GM19455 (cell line): ENCODE results near the gene RACGAP1.

Source experiments
- ATAC-seq: cut with Tn5 transposase; IDR thresholded peaks from one replicate; pipeline ENCODE4 v1.9.1; 2021; ENCODE audit not compliant: unreplicated experiment

RACGAP1 gene

GRCh38 chr12:49944046-49944445 is 81.2 kb downstream of the RACGAP1 start:
- ATAC-seq: no peak

- no peak for ATAC-seq
These were observed 81.7 kb downstream of the RACGAP1 start for GRCh38 chr12:49943625-49943960.

GRCh38 chr12:49942921-49943624 is 82.2 kb downstream of the RACGAP1 start:
- no peak for ATAC-seq

GRCh38 chr12:49942512-49942893 is 82.8 kb downstream of the RACGAP1 start:
- no peak for ATAC-seq

GRCh38 chr12:49941556-49942511 is 83.5 kb downstream of the RACGAP1 start:
- ATAC-seq: no peak

GRCh38 chr12:49939707-49940106 is 85.6 kb downstream of the RACGAP1 start:
- no peak for ATAC-seq

- no peak for ATAC-seq
These were observed 86.0 kb downstream of the RACGAP1 start for GRCh38 chr12:49939307-49939706.
